Ishikawa (cell line): ENCODE data around the gene SIVA1.

Source experiments
- CEBPB ChIP-seq: IDR thresholded peaks from 2 replicates; pipeline ENCODE4 v1.6.1; 2012
- CREB1 ChIP-seq: IDR thresholded peaks from 2 replicates; pipeline ENCODE4 v1.6.1; 2012; ENCODE audit warnings: low read depth
- EGR1 ChIP-seq: IDR thresholded peaks from 2 replicates; pipeline ENCODE4 v1.6.1; 2012
- EP300 ChIP-seq: IDR thresholded peaks from 2 replicates; pipeline ENCODE4 v1.6.1; 2012; ENCODE audit warnings: borderline replicate concordance
- FOXM1 ChIP-seq: IDR thresholded peaks from 2 replicates; pipeline ENCODE4 v1.6.1; 2012; ENCODE audit warnings: low read depth, borderline replicate concordance
- MAX ChIP-seq: IDR thresholded peaks from 2 replicates; pipeline ENCODE4 v1.6.1; 2012
- NFIC ChIP-seq: IDR thresholded peaks from 2 replicates; pipeline ENCODE4 v1.6.1; 2012
- RAD21 ChIP-seq: IDR thresholded peaks from 2 replicates; pipeline ENCODE4 v1.6.1; 2012; ENCODE audit warnings: low read depth
- TAF1 ChIP-seq: IDR thresholded peaks from 2 replicates; pipeline ENCODE4 v1.6.1; 2012; ENCODE audit warnings: low read depth, mild to moderate bottlenecking
- TCF12 ChIP-seq: IDR thresholded peaks from 2 replicates; pipeline ENCODE4 v1.6.1; 2012; ENCODE audit warnings: low read depth
- TEAD4 ChIP-seq: IDR thresholded peaks from 2 replicates; pipeline ENCODE4 v1.6.1; 2012
- USF1 ChIP-seq: IDR thresholded peaks from 2 replicates; pipeline ENCODE4 v1.6.1; 2012
- YY1 ChIP-seq: IDR thresholded peaks from 2 replicates; pipeline ENCODE4 v1.6.1; 2012; ENCODE audit warnings: low read depth
- ZBTB7A ChIP-seq: IDR thresholded peaks from 2 replicates; pipeline ENCODE4 v1.6.1; 2012; ENCODE audit warnings: low read depth
- TF ChIP-seq, protein P1 (sequence below): IDR thresholded peaks from 2 replicates; pipeline ENCODE4 v1.6.1; 2012; ENCODE audit warnings: low read depth, mild to moderate bottlenecking

Gene SIVA1

GRCh38 chr14:104758981-104759969, 6.3 kb downstream of the SIVA1 start:
- no peak for TF ChIP-seq RAD21
- TF ChIP-seq NFIC, result no peak
- no peak for TF ChIP-seq TCF12
- TF ChIP-seq, protein P1, sequence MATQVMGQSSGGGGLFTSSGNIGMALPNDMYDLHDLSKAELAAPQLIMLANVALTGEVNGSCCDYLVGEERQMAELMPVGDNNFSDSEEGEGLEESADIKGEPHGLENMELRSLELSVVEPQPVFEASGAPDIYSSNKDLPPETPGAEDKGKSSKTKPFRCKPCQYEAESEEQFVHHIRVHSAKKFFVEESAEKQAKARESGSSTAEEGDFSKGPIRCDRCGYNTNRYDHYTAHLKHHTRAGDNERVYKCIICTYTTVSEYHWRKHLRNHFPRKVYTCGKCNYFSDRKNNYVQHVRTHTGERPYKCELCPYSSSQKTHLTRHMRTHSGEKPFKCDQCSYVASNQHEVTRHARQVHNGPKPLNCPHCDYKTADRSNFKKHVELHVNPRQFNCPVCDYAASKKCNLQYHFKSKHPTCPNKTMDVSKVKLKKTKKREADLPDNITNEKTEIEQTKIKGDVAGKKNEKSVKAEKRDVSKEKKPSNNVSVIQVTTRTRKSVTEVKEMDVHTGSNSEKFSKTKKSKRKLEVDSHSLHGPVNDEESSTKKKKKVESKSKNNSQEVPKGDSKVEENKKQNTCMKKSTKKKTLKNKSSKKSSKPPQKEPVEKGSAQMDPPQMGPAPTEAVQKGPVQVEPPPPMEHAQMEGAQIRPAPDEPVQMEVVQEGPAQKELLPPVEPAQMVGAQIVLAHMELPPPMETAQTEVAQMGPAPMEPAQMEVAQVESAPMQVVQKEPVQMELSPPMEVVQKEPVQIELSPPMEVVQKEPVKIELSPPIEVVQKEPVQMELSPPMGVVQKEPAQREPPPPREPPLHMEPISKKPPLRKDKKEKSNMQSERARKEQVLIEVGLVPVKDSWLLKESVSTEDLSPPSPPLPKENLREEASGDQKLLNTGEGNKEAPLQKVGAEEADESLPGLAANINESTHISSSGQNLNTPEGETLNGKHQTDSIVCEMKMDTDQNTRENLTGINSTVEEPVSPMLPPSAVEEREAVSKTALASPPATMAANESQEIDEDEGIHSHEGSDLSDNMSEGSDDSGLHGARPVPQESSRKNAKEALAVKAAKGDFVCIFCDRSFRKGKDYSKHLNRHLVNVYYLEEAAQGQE, result no peak
- TF ChIP-seq USF1, result no peak
- TF ChIP-seq YY1, result no peak
- TF ChIP-seq EGR1, result no peak
- TF ChIP-seq TAF1, result no peak
- no peak for TF ChIP-seq CREB1
- TF ChIP-seq ZBTB7A, result no peak
- TF ChIP-seq FOXM1, result no peak
- no peak for TF ChIP-seq CEBPB
- TF ChIP-seq MAX, result no peak
- no peak for TF ChIP-seq EP300
- no peak for TF ChIP-seq TEAD4

- TF ChIP-seq EGR1, result no peak
- no peak for TF ChIP-seq USF1
- TF ChIP-seq EP300, result no peak
- no peak for TF ChIP-seq TEAD4
- TF ChIP-seq CEBPB, result no peak
- TF ChIP-seq, protein P1, result no peak
- no peak for TF ChIP-seq CREB1
- TF ChIP-seq NFIC, result no peak
- no peak for TF ChIP-seq ZBTB7A
- TF ChIP-seq MAX, result no peak
- no peak for TF ChIP-seq RAD21
- no peak for TF ChIP-seq YY1
- TF ChIP-seq FOXM1, result no peak
- TF ChIP-seq TAF1, result no peak
- TF ChIP-seq TCF12, result no peak
Observed at GRCh38 chr14:104765517-104765916, 12.6 kb downstream of the SIVA1 start.

DNA sequence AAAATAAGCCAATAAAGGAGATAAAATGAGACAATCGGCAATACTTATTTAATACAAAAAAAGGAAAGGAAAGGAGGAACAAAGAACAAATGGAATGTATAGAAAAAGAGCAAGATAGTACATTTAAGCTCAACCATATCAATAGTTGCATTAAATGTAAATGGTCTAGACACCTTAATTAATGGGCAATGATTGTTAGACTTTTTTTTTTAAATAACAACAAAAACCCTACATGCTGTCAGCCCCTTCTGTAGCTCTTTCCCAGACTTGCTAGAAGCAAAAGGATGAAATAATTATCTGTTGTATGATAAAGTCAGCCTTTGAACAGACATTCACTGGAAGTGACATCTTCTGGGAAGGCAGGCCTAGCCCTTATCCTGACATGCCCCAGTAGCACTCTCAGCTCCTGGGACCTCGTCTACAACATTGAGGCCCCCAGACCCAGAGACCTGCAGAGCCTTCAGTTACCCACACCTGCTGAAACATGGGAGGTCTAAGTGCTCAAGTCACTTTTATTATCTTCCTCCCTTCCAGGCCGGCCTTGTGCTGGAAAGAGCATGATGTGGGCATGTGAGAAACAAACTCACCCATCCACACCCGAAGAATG, 13.4 kb downstream of the SIVA1 start:
- TF ChIP-seq RAD21, result no peak
- no peak for TF ChIP-seq TCF12
- no peak for TF ChIP-seq MAX
- no peak for TF ChIP-seq TEAD4
- no peak for TF ChIP-seq NFIC
- TF ChIP-seq YY1, result no peak
- TF ChIP-seq EP300, result no peak
- TF ChIP-seq ZBTB7A, result no peak
- TF ChIP-seq TAF1, result no peak
- TF ChIP-seq EGR1, result no peak
- TF ChIP-seq USF1, result no peak
- TF ChIP-seq CEBPB, result no peak

- no peak for TF ChIP-seq CREB1
- TF ChIP-seq TAF1, result no peak
Observed at GRCh38 chr14:104766863-104767633, 14.1 kb downstream of the SIVA1 start.
